Peyer's patch (tissue), 4 donors: ENCODE measurements around the gene RAB44.

ENCODE experiments used
- POLR2A ChIP-seq, 2 donors: fragments of 450-650 bp; IDR thresholded peaks; one replicate each; pipeline ENCODE4 v1.5.1; 2017; ENCODE audit warnings: antibody characterized with exemption in 2 of 2, mild to moderate bottlenecking in 2 of 2, moderate library complexity in 2 of 2
- TF ChIP-seq, protein P1 (sequence below), 6 experiments: fragments of 450-650 bp in 4 of 6; fragments of 200-600 bp in 2 of 6; sonication (generic) in 1 of 6; IDR thresholded peaks; one replicate each; pipeline ENCODE4 v1.5.1; 2017 to 2019; ENCODE audit warnings: antibody characterized with exemption in 6 of 6, mild to moderate bottlenecking in 3 of 6, moderate library complexity in 1 of 6

DNA sequence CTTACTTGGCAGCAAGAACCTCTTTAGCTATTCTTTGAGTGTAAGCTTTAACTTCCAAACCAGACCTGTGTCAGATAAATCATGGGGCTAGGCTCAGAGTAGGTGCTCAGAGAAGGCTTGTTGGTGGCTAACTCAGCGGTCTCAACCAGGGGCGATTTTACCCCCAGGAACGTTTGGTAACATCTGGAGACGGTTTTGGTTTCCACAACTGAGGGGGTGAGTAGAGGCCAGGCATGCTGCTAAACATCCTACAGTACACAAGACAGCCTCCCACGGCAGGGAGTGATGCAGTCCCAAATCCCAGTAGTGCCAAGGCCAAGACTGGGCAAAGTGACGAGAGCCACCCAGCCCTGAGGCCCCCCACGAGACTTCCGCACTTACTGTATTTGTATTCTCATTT lies 59.2 kb downstream of the RAB44 start:
- TF ChIP-seq, protein P1, sequence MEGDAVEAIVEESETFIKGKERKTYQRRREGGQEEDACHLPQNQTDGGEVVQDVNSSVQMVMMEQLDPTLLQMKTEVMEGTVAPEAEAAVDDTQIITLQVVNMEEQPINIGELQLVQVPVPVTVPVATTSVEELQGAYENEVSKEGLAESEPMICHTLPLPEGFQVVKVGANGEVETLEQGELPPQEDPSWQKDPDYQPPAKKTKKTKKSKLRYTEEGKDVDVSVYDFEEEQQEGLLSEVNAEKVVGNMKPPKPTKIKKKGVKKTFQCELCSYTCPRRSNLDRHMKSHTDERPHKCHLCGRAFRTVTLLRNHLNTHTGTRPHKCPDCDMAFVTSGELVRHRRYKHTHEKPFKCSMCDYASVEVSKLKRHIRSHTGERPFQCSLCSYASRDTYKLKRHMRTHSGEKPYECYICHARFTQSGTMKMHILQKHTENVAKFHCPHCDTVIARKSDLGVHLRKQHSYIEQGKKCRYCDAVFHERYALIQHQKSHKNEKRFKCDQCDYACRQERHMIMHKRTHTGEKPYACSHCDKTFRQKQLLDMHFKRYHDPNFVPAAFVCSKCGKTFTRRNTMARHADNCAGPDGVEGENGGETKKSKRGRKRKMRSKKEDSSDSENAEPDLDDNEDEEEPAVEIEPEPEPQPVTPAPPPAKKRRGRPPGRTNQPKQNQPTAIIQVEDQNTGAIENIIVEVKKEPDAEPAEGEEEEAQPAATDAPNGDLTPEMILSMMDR (IDR thresholded peaks at IDR 0.05), result no peak
- TF ChIP-seq POLR2A (IDR thresholded peaks at IDR 0.05), result no peak
